H1 (cell line): ENCODE results near the gene VWF. TPM values are rescaled to one million over a fixed set of nuclear protein-coding genes. Genes with fewer than 3 reads are reported as not detected.
A peak's percentile ranks its signal among the peaks of the same experiment; 100 is the strongest.

Experiments
- CTCF ChIA-PET: fragments of 300-600 bp; sonication (Branson Sonifier 250); formaldehyde crosslinking; loops from one replicate; lab custom pipeline; 2021; ENCODE audit not compliant: partially characterized antibody; lab: Charles Lee
- POLR2A ChIA-PET: fragments of 300-600 bp; sonication (Branson Sonifier 250); formaldehyde crosslinking; loops from one replicate; lab custom pipeline; 2021; ENCODE audit warnings: inconsistent platforms; ENCODE audit not compliant: partially characterized antibody; lab: Charles Lee
- DNase-seq, 2 experiments: peaks; one replicate each; pipeline versions ENCODE4 v3.0.0 to v3.0.0-alpha.2; 2010 to 2022; ENCODE audit warnings: low spot score in 2 of 2, low read depth in 1 of 2, mixed read lengths in 1 of 2
- FAIRE-seq: peaks from 2 replicates; lab custom pipeline; 2011; peaks lifted over from hg19 to GRCh38; lab: Jason Lieb, UNC
- H2AFZ ChIP-seq: 2 replicates; pipeline ENCODE4 v1.8.1; 2012; ENCODE audit warnings: low read length, inconsistent platforms
- H2AK5ac ChIP-seq: 2 replicates; pipeline ENCODE4 v1.6.1; 2013; ENCODE audit warnings: low read depth, low read length
- H2BK120ac ChIP-seq: replicated peaks from 2 replicates; pipeline ENCODE3; 2013; ENCODE audit warnings: low read depth, low read length, inconsistent platforms
- H2BK12ac ChIP-seq: 2 replicates; pipeline ENCODE4 v1.6.1; 2013; ENCODE audit warnings: low read depth, low read length
- H2BK15ac ChIP-seq: 2 replicates; pipeline ENCODE4 v1.6.1; 2013; ENCODE audit warnings: low read length
- H2BK20ac ChIP-seq: 2 replicates; pipeline ENCODE4 v1.6.1; 2013; ENCODE audit warnings: low read length
- H2BK5ac ChIP-seq: 2 replicates; pipeline ENCODE4 v1.6.1; 2013; ENCODE audit warnings: low read depth, low read length
- H3K14ac ChIP-seq: 2 replicates; pipeline ENCODE4 v1.6.1; 2013; ENCODE audit warnings: inconsistent platforms; ENCODE audit not compliant: insufficient read length
- H3K18ac ChIP-seq: 2 replicates; pipeline ENCODE4 v1.6.1; 2013; ENCODE audit warnings: low read length; ENCODE audit errors: extremely low read depth
- H3K23ac ChIP-seq: 2 replicates; pipeline ENCODE4 v1.6.1; 2013; ENCODE audit warnings: inconsistent platforms; ENCODE audit not compliant: insufficient read length
- H3K23me2 ChIP-seq: 2 replicates; pipeline ENCODE4 v1.6.1; 2013; ENCODE audit warnings: low read depth, low read length
- H3K27ac ChIP-seq: 2 replicates; pipeline ENCODE4 v1.6.1; 2011; ENCODE audit warnings: low read depth, low read length, inconsistent platforms
- H3K27me3 ChIP-seq, 4 experiments: replicated peaks in 1 of 4; 1 replicate in 1 of 4; 2 replicates in 3 of 4; pipeline versions ENCODE4 v1.6.1 to v1.8.1; 2011 to 2013; ENCODE audit warnings: low read length in 3 of 4, mild to moderate bottlenecking in 3 of 4, inconsistent platforms in 2 of 4, mixed read lengths in 2 of 4, moderate library complexity in 1 of 4; ENCODE audit not compliant: control insufficient read depth in 3 of 4, insufficient read depth in 3 of 4; ENCODE audit errors: extremely low read depth in 1 of 4
- H3K36me3 ChIP-seq, 4 experiments: 2 replicates each; pipeline versions ENCODE4 v1.6.1 to v1.8.1; 2011 to 2013; ENCODE audit warnings: mild to moderate bottlenecking in 4 of 4, low read length in 3 of 4, moderate library complexity in 2 of 4, control low read depth in 1 of 4, inconsistent platforms in 1 of 4; ENCODE audit not compliant: insufficient read depth in 4 of 4, control insufficient read depth in 2 of 4
- H3K4ac ChIP-seq: replicated peaks from 2 replicates; pipeline ENCODE3; 2013; ENCODE audit warnings: low read length, low read depth, mixed read lengths, inconsistent platforms; ENCODE audit not compliant: insufficient read length
- H3K4me1 ChIP-seq, 4 experiments: replicated peaks in 1 of 4; 1 replicate in 1 of 4; 2 replicates in 3 of 4; pipeline versions ENCODE4 v1.6.1 to v1.8.1; 2011 to 2013; ENCODE audit warnings: low read length in 3 of 4, inconsistent platforms in 2 of 4, mixed read lengths in 1 of 4; ENCODE audit not compliant: insufficient read depth in 4 of 4, control insufficient read depth in 3 of 4
- H3K4me2 ChIP-seq, 2 experiments: 2 replicates each; pipeline versions ENCODE4 v1.6.1 to v1.8.1; 2011 to 2013; ENCODE audit warnings: low read depth in 2 of 2, low read length in 2 of 2, control low read depth in 1 of 2, inconsistent platforms in 1 of 2, mild to moderate bottlenecking in 1 of 2; ENCODE audit not compliant: insufficient read depth in 1 of 2
- H3K4me3 ChIP-seq, 4 experiments: fragments of 200-600, 300-600 bp in 1 of 4; sonication (generic), shearing (Covaris generic), sonication (Bioruptor Twin) in 1 of 4; 2 replicates each; pipeline versions ENCODE4 v1.5.1 to v1.8.1; 2011 to 2016; ENCODE audit warnings: low read length in 4 of 4, low read depth in 3 of 4, control low read depth in 2 of 4, inconsistent platforms in 2 of 4, mild to moderate bottlenecking in 2 of 4, mixed read lengths in 1 of 4, moderate library complexity in 1 of 4; ENCODE audit not compliant: insufficient read depth in 2 of 4; ENCODE audit errors: extremely low read depth in 1 of 4
- H3K56ac ChIP-seq: replicated peaks from 2 replicates; pipeline ENCODE3; 2013; ENCODE audit warnings: low read depth, mild to moderate bottlenecking, mixed read lengths, low read length, inconsistent platforms; ENCODE audit not compliant: insufficient read length
- H3K79me1 ChIP-seq: 2 replicates; pipeline ENCODE4 v1.6.1; 2013; ENCODE audit warnings: low read depth, low read length, control low read depth
- H3K79me2 ChIP-seq, 2 experiments: 2 replicates each; pipeline versions ENCODE4 v1.6.1 to v1.8.1; 2012 to 2013; ENCODE audit warnings: low read length in 2 of 2, mild to moderate bottlenecking in 2 of 2, inconsistent platforms in 1 of 2; ENCODE audit not compliant: insufficient read depth in 2 of 2, control insufficient read depth in 1 of 2
- H3K9ac ChIP-seq, 4 experiments: replicated peaks in 1 of 4; 1 replicate in 1 of 4; 2 replicates in 3 of 4; pipeline versions ENCODE4 v1.6.1 to v1.8.1; 2011 to 2013; ENCODE audit warnings: low read depth in 3 of 4, low read length in 3 of 4, control low read depth in 2 of 4, mild to moderate bottlenecking in 2 of 4, moderate library complexity in 2 of 4, inconsistent platforms in 1 of 4; ENCODE audit errors: extremely low read depth in 1 of 4
- H3K9me3 ChIP-seq, 2 experiments: 2 replicates each; pipeline versions ENCODE4 v1.6.1 to v1.8.1; 2012 to 2013; ENCODE audit warnings: mild to moderate bottlenecking in 2 of 2, moderate library complexity in 2 of 2, control low read depth in 1 of 2, inconsistent platforms in 1 of 2, low read depth in 1 of 2, low read length in 1 of 2, mixed read lengths in 1 of 2; ENCODE audit not compliant: insufficient read depth in 2 of 2
- H4K20me1 ChIP-seq, 2 experiments: replicated peaks in 1 of 2; 2 replicates each; pipeline versions ENCODE3 to v1.8.1; 2011 to 2013; ENCODE audit warnings: inconsistent platforms in 2 of 2, low read length in 2 of 2, mild to moderate bottlenecking in 1 of 2; ENCODE audit not compliant: insufficient read depth in 2 of 2, control insufficient read depth in 1 of 2
- H4K5ac ChIP-seq: 2 replicates; pipeline ENCODE4 v1.6.1; 2013; ENCODE audit warnings: low read length, low read depth, mixed read lengths, inconsistent platforms; ENCODE audit not compliant: insufficient read length
- H4K8ac ChIP-seq: 2 replicates; pipeline ENCODE4 v1.8.0; 2013; ENCODE audit warnings: mild to moderate bottlenecking, moderate library complexity, low read length, inconsistent platforms; ENCODE audit not compliant: insufficient read depth; ENCODE audit errors: extremely low read depth
- H4K91ac ChIP-seq: replicated peaks from 2 replicates; pipeline ENCODE3; 2013; ENCODE audit warnings: low read length, mixed read lengths, inconsistent platforms; ENCODE audit not compliant: insufficient read length
- BRCA1 ChIP-seq: IDR thresholded peaks from 2 replicates; pipeline ENCODE4 v1.6.1; 2012; ENCODE audit warnings: low read depth, low read length, improper control_type of control experiment
- CHD1 ChIP-seq: IDR thresholded peaks from 2 replicates; pipeline ENCODE4 v1.6.1; 2012; ENCODE audit warnings: low read depth, low read length, improper control_type of control experiment
- EP300 ChIP-seq, 2 experiments: IDR thresholded peaks; 1 replicate in 1 of 2; 2 replicates in 1 of 2; pipeline ENCODE4 v1.6.1; 2011 to 2012; ENCODE audit warnings: low read depth in 2 of 2, low read length in 2 of 2, mild to moderate bottlenecking in 2 of 2, borderline replicate concordance in 1 of 2, inconsistent platforms in 1 of 2, moderate library complexity in 1 of 2
- KDM1A ChIP-seq: fragments of 200-600, 300-600 bp; sonication (generic); IDR thresholded peaks from 2 replicates; pipeline ENCODE4 v1.7.1; 2016; ENCODE audit warnings: mild to moderate bottlenecking, low read length, borderline replicate concordance
- SP2 ChIP-seq: IDR thresholded peaks from 2 replicates; pipeline ENCODE4 v1.6.1; 2012; ENCODE audit warnings: mild to moderate bottlenecking, low read length, inconsistent platforms
- TEAD4 ChIP-seq: IDR thresholded peaks from 2 replicates; pipeline ENCODE4 v1.6.1; 2012; ENCODE audit warnings: low read depth, low read length, inconsistent platforms, mixed read lengths
- YY1 ChIP-seq: IDR thresholded peaks from 2 replicates; pipeline ENCODE4 v1.6.1; 2011; ENCODE audit warnings: low read depth, mild to moderate bottlenecking, low read length
- ZNF274 ChIP-seq: IDR thresholded peaks from 2 replicates; pipeline ENCODE4 v1.7.0; 2012; ENCODE audit warnings: low read length, borderline replicate concordance; ENCODE audit errors: extremely low read depth
- WGBS, 2 experiments: shearing (Covaris generic) in 1 of 2; methylation state at CpG; one replicate each; pipeline versions ENCODE4 v1.1.6 to v1.1.7; 2013 to 2015; ENCODE audit warnings: low lambda C conversion rate in 2 of 2, mixed read lengths in 2 of 2, inconsistent platforms in 1 of 2, low coverage in 1 of 2, missing lambda C conversion rate in 1 of 2; ENCODE audit not compliant: insufficient replicate concordance in 2 of 2, insufficient coverage in 1 of 2, insufficient read length in 1 of 2; ENCODE audit errors: extremely low coverage in 1 of 2, missing lambda C conversion rate in 1 of 2; 5-methylcytosine and 5-hydroxymethylcytosine counted together
- polyA plus RNA-seq, 7 experiments: library from polyadenylated mRNA; depleted of rRNA in 3 of 7; stranded (reverse) in 5 of 7; unstranded in 2 of 7; fragments of >200 nt in 5 of 7; fragments of 200-250 nt in 2 of 7; gene quantifications; 1 replicate in 5 of 7; 2 replicates in 1 of 7; 4 replicates in 1 of 7; pipeline versions ENCODE4 v1.2.1 to v1.2.3, GENCODE V29; 2011 to 2013; ENCODE audit warnings: missing spikeins in 2 of 7, mixed read lengths in 2 of 7
- total RNA-seq: library from RNA; stranded (reverse); fragmentation: NEBNext Ultra II Directional; extraction: Animal tissue kit (Norgen Biotek cat#: 25700); gene quantifications from 2 replicates; pipeline ENCODE4 v1.2.1, GENCODE V29; 2021
- TF ChIP-seq, protein P1 (sequence below): IDR thresholded peaks from 2 replicates; pipeline ENCODE4 v1.6.1; 2012; ENCODE audit warnings: inconsistent platforms

VWF gene
- total and polyA plus RNA-seq, 2 of the 8 experiments (the other 6 are each of a cell fraction or from before 2014, with no cell fraction given), result 0.39 to 0.60 TPM

GRCh38 chr12:6093764-6094163, 30.7 kb downstream of the VWF start:
- no peak overlapping the region for H3K23ac ChIP-seq
- H3K27ac ChIP-seq, result no peak overlapping the region
- peaks cover 0 to 2% of the 10 kb centered on the region in 2 experiments; a peak in 1 of 4 replicates for H3K9me3 ChIP-seq
- no peak overlapping the region for H4K8ac ChIP-seq
- H2BK12ac ChIP-seq, result peak overlapping the region; percentile 68; the same call in 1 of the 2 replicates
- DNase-seq, result no peak
- no peaks in the 10 kb centered on the region for H3K36me3 ChIP-seq
- no peak overlapping the region for H2BK120ac ChIP-seq
- no peak overlapping the region for H4K5ac ChIP-seq
- TF ChIP-seq, protein P1, sequence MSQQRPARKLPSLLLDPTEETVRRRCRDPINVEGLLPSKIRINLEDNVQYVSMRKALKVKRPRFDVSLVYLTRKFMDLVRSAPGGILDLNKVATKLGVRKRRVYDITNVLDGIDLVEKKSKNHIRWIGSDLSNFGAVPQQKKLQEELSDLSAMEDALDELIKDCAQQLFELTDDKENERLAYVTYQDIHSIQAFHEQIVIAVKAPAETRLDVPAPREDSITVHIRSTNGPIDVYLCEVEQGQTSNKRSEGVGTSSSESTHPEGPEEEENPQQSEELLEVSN, result no peak
- TF ChIP-seq KDM1A (no peak), BRCA1 (no peak), CHD1 (no peak), SP2 (no peak), EP300 (IDR thresholded peaks at IDR 0.05; ENCODE audit: borderline replicate concordance in 1 of 2, low read depth in 2 of 2, low read length in 2 of 2) (no peak), YY1 (no peak), TEAD4 (no peak), ZNF274 (no peak)
- H3K4ac ChIP-seq, result no peak overlapping the region
- 0 out of 2 replicates have a peak overlapping the region, but pooled peaks have one; percentile 16 for H2AFZ ChIP-seq
- no peak overlapping the region for H3K4me2 ChIP-seq
- H2BK5ac ChIP-seq, result peak overlapping the region; percentile 7; the same call in 1 of the 2 replicates
- 0 out of 2 replicates have a peak overlapping the region, but pooled peaks have one; percentile 23 for H2BK20ac ChIP-seq
- FAIRE-seq, result no peak
- no peaks in the 10 kb centered on the region for H4K20me1 ChIP-seq
- H3K9ac ChIP-seq, result no peak overlapping the region
- H3K23me2 ChIP-seq, result peaks cover 2% of the 10 kb centered on the region; the same call in 1 of the 2 replicates
- H3K79me1 ChIP-seq, result no peaks in the 10 kb centered on the region; the same call in 1 of the 2 replicates
- H3K18ac ChIP-seq, result no peak overlapping the region
- H3K4me3 ChIP-seq, result no peak overlapping the region
- no peak overlapping the region for H3K14ac ChIP-seq
- H2BK15ac ChIP-seq, result no peak overlapping the region
- H3K79me2 ChIP-seq, result no peaks in the 10 kb centered on the region
- H3K56ac ChIP-seq, result no peak overlapping the region
- H2AK5ac ChIP-seq, result peak overlapping the region; percentile 88; the same call in 1 of the 2 replicates
- H4K91ac ChIP-seq, result no peak overlapping the region
- WGBS, 2 experiments, result 89% methylated on average over 2 of the region's 2 CpGs; no CpG with 5 or more reads in 1 of the 2 experiments
- ChIA-PET CTCF (interaction anchor here (0.6 to 1.9 kb wide), 4 partner anchors 9 to 101 kb away, joined by 3 to 9 read pairs (median 5); no protein-coding TSS in a partner anchor), POLR2A (interaction anchor here (2.6 kb wide), 1 partner anchor 10 kb away, joined by 11 read pairs; no protein-coding TSS in a partner anchor)
- H3K27me3 ChIP-seq, result peaks cover 0 to 3% (median 0%) of the 10 kb centered on the region in 4 experiments; a peak in 1 of 7 replicates
- H3K4me1 ChIP-seq, result peaks cover 0 to 5% (median 2%) of the 10 kb centered on the region in 4 experiments; a peak in 4 of 7 replicates
